Measurements from ENCODE around the gene WAPL. TPM values are rescaled to one million over a fixed set of nuclear protein-coding genes. Genes with fewer than 3 reads are reported as not detected.
A peak's percentile ranks its signal among the peaks of the same experiment; 100 is the strongest.
"Not testable (repeated sequence)": the region's sequence is repeated elsewhere in the genome, so short reads cannot be mapped to it uniquely, and the experiment has no call there.

Gene WAPL, protein sequence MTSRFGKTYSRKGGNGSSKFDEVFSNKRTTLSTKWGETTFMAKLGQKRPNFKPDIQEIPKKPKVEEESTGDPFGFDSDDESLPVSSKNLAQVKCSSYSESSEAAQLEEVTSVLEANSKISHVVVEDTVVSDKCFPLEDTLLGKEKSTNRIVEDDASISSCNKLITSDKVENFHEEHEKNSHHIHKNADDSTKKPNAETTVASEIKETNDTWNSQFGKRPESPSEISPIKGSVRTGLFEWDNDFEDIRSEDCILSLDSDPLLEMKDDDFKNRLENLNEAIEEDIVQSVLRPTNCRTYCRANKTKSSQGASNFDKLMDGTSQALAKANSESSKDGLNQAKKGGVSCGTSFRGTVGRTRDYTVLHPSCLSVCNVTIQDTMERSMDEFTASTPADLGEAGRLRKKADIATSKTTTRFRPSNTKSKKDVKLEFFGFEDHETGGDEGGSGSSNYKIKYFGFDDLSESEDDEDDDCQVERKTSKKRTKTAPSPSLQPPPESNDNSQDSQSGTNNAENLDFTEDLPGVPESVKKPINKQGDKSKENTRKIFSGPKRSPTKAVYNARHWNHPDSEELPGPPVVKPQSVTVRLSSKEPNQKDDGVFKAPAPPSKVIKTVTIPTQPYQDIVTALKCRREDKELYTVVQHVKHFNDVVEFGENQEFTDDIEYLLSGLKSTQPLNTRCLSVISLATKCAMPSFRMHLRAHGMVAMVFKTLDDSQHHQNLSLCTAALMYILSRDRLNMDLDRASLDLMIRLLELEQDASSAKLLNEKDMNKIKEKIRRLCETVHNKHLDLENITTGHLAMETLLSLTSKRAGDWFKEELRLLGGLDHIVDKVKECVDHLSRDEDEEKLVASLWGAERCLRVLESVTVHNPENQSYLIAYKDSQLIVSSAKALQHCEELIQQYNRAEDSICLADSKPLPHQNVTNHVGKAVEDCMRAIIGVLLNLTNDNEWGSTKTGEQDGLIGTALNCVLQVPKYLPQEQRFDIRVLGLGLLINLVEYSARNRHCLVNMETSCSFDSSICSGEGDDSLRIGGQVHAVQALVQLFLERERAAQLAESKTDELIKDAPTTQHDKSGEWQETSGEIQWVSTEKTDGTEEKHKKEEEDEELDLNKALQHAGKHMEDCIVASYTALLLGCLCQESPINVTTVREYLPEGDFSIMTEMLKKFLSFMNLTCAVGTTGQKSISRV (N-terminal part only)
- total RNA-seq = 34.8 and 39.0 TPM in 2 replicates

DNA sequence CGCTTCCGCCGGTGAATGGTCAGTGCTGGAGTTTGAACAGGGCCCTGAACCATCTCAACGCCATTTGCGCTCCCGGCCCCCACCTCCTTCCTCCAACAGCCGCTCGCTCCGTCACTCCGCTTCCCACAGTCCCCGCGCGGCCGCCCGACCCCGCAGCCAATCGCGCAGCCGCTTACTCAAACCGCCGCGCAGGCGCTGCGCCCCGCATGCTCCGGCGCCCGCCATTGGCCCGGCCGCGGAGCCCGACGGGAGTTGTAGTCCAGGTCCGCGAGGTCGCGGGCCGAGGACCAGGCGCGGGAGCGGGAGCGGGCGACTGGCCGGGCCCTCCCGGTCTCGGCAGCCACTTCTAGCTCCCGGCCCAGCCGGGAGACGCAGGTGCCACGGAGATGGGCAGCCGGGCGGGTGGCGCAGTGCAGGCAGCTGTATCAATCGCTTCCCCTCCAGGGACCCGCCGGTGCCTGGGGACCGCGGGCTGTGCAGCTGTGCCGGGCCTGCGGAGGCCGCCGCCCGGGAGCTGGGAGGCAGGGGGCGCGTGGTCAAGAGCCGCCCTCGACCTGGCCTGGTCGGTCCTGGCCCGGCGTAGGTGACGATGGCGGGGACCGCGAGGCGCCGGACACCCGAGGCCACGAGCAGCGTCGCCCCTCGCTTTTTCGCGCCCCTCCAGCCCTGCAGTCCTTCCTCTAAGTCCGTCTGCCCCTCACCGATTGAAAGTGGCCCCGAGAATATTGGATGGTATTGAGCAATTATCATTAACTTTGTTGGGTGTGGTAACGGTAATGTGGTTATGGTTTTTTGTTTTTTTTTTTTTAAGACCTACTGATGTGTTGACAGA, at the start of gene WAPL:
Gene WAPL, minus strand, starts transcription at position 115 of the 832 bp plus-strand sequence. CDS start 3,723 bp downstream, outside the sequence.
- peak; percentile 82 to 97 for DNase-seq (ENCODE audit: low read depth in 2 of 2)

DNA sequence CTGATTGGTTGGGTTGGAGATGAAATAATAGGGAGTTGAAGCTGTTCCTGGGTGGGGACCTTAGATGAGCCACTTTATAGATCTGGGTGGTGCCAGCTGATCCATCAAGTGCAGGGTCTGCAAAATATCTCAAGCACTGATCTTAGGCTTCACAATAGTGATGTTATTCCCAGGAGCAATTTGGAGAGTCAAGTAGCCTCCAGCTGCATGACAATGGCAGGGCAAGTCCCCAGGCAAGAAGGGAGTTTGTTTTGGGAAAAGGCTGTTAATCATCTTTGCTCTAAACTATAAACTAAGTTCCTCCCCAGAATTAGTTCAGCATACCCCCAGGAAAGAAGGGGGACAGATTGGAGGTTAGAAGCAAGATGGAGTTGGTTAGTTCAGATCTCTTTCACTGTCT, 47.7 kb upstream of the WAPL start:
- DNase-seq (ENCODE audit: low read depth in 2 of 2) = no peak

DNA sequence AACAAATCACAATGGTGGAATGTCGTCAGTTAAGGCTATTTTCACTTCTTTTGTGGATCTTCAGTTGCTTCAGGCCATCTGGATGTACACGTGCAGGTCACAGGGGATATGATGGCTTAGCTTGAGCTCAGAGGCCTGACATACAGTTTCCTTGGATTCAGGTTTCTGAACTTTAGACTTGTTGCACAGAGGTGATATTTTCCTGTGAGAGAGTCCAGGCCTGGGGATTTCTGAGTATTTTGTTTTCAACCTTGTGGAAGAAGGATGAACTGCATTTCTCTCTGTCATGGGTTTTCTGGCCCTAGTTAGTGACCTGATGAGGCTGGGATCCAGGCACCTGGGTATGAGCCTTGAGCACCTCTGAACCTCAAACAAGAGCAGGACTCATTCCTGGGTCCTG, 44.9 kb upstream of the WAPL start:
- not testable (repeated sequence) for DNase-seq (ENCODE audit: low read depth in 2 of 2)

DNA sequence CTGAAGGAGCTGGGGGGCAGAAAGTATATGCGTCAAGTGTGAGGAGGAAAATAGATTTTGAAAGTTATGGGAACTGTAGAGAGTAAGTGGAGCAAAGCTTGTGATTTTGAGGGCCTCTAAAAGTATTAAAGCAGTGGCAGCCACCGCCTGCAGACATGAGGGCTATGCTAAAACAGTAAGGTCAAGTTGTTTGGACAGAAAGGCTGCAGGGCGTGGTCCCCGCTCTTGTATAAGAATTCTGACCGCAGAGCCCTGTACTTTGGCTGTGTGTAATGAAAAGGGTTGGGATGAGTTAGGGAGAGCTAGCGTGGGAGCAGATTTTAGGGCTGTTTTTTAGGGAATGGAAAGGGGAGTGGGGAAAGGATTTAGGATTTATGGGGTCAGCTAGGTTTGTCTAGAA, 41.7 kb upstream of the WAPL start:
- not testable (repeated sequence) for DNase-seq (ENCODE audit: low read depth in 2 of 2)

DNA sequence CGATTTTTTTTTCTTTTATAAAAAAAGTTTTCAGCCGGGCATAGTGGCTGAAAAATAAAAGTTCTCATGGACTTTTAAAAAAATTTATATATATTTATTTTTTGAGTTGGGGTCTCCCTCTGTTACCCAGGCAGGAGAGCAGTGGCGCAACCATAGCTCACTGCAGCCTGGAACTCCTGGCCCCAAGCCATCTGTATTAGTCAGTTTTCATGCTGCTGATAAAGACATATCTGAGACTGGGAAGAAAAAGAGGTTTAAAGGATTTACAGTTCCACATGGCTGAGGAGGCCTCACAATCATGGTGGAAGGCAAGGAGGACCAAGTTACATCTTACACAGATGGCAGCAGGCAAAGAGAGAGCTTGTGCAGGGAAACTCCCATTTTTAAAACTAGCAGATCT, 37.1 kb upstream of the WAPL start:
- not testable (repeated sequence) for DNase-seq (ENCODE audit: low read depth in 2 of 2)

DNA sequence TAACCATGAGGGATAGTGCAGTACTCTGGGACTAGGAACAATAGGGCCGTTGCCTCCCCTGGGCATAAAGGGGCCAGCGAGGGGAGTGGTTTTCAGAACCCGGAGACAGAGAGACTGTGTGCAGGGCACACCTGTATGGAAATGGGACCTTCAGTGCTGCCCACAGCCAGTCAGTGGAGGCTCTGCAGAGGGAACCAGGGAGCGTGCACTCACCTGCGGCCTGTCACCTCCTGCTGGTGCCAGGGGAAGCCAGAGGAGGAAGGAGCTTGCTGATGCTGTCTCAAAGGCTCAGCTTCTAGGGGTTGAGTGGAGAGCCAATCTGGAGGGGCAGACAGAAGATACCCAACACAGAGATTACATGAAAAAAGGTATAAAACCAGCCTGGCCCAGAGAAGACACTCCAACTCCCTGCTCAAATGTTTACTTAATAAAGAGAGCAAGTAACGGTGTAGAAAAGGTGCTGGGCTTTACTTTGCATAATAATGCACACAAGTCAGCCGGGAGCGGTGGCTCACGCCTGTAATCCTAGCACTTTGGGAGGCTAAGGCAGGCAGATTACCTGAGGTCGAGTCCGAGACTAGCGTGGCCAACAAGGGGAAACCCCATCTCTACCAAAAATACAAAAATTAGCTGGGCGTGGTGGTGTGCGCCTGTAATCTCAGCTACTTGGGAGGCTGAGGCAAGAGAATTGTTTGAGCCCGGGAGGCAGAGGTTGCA, 35.5 kb upstream of the WAPL start:
- no peak for DNase-seq (ENCODE audit: low read depth in 2 of 2)

DNA sequence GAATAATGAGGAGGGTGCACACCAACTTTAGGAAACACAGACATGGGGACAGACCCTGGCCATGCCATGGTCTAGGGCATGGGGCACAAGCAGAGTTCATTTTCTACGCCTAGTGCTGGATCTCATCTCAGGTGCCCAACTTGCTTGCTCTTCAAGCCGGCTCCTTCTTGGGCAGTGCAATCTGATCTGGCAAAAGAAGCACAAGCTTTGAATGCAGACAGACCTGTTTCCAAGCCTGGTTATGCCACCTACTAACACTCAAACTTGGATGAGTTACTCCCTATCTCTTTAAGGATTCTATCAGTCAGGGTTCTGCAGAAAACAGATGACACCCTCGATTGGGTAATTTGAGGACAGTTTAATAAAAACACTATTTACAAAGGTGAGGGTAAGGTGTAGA, 34.9 kb upstream of the WAPL start:
- no peak for DNase-seq (ENCODE audit: low read depth in 2 of 2)

DNA sequence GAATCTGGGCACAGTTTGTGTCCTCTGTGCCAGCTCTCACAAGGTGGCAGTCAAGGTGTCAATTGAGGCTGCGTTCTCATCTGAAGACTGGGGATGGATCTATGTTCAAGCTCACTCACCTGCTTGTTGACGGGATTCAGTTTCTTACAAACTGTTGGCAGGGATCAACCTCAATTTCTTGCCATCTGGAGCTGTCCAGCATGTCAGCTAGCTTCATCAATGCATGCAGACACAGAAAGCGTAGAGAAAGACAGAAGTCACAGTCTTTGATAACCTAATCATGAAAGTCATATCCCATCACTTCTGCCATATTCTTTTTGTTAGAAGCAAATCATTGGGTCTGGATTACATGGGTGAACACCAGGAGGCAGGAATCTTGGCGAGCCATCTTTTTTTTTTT, 32.0 kb upstream of the WAPL start:
- no peak for DNase-seq (ENCODE audit: low read depth in 2 of 2)

DNA sequence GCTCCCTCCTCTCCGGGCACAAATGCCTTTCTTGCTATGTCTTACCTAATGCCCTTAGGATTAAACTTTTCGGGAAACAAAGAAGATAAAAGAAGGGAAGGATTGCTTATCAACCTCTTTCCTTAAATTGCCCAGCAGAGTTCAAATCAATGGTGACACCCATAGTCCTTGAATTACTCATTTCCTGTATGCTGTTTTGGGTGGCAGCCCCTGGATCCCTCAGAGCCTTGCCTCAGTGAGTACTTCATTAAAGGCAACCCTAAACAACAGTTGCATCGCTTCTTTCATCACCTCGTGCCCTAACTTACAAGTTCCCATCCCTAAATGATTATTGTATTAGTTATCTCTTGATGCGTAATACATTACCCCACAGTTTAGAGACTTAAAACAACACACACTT, 31.6 kb upstream of the WAPL start:
- no peak for DNase-seq (ENCODE audit: low read depth in 2 of 2)

DNA sequence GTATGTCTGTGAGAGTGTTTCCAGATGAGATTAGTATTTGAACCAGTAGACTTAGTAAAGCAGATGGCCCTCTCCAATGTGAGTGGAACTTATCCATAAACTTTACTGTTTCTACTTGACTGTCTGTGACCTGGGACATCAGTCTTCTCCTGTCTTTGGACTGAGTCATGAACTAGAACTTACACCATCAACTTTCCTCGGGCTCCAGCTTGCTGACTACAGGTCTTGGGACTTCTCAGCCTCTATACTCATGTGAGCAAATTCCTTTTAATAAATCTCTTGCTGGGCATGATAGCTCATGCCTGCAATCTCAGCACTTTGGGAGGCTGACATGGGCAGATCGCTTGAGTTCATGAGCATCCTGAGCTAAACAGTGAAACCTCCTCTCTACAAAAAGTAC, 25.7 kb upstream of the WAPL start:
- no peak for DNase-seq (ENCODE audit: low read depth in 2 of 2)

DNA sequence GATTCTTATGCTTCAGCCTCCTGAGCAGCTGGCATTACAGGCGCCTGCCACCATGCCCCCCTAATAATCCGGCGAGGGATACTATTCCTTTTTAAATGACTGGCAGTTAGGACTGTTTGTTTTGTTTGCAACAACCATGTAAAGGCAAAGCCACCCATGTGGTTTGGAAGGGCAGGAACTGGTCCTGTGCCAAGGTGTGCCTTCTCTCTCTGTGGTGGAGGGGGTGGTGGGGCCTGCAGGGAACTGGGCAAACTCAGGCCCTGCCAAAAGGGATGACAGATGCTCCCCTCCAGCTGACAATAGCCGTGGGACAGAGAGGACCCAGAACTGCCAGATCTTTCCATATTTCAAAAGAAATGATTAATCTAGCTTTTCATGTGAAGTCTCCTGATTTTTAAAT, 23.5 kb upstream of the WAPL start:
- no peak for DNase-seq (ENCODE audit: low read depth in 2 of 2)

DNA sequence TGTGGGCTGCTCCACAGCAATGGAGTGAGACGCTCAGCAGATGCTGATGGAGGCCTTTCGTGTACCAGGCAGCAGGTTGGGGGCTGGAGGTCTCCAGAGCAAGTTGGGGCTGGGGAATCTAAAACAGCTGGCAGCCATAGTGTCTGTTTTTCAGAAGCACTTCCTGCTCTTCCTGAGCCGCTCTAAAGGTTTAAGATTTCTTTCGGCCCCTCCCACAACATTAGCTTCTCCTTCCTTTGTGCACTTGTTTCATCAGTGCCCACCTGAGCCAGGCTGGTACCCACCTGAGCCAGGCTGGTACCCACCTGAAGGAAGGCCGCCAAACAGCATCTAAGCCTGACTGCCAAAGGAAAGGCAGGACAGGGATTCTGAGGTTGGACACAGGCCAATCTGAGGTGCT, 18.4 kb upstream of the WAPL start:
- no peak for DNase-seq (ENCODE audit: low read depth in 2 of 2)

DNA sequence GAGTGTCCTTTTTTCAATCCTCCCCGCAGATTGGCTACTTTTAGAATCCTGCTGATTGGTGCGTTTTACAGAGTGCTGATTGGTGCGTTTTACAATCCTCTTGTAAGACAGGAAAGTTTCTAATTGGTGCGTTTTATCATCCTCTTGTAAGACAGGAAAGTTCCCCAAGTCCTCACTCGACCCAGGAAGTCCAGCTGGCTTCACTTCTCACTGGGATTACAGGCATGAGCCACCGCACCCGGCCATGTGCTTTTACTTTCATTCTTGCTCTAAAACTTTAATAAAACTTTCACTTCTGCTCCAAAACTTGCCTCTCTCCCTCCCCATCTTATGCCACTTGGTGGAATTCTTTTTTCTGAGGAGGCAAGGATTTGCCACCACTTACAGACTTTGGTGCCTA, 17.0 kb upstream of the WAPL start:
- no peak for DNase-seq (ENCODE audit: low read depth in 2 of 2)

DNA sequence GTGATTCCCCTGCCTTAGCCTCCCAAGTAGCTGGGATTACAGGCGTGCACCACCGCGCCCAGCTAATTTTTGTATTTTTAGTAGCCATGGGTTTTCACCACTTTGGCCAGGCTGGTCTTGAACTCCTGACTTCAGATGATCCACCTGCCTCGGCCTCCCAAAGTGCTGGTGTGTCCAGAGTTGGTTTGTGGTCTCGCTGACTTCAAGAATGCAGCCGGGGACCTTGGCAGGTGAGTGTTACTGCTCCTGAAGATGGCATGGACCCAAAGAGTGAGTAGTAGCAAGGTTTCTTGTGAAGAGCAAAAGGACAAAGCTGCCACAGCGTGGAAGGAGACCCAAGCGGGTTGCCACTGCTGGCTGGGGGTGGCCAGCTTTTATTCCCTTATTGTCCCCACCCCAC, 16.4 kb upstream of the WAPL start:
- DNase-seq (ENCODE audit: low read depth in 2 of 2) = not testable (repeated sequence)

DNA sequence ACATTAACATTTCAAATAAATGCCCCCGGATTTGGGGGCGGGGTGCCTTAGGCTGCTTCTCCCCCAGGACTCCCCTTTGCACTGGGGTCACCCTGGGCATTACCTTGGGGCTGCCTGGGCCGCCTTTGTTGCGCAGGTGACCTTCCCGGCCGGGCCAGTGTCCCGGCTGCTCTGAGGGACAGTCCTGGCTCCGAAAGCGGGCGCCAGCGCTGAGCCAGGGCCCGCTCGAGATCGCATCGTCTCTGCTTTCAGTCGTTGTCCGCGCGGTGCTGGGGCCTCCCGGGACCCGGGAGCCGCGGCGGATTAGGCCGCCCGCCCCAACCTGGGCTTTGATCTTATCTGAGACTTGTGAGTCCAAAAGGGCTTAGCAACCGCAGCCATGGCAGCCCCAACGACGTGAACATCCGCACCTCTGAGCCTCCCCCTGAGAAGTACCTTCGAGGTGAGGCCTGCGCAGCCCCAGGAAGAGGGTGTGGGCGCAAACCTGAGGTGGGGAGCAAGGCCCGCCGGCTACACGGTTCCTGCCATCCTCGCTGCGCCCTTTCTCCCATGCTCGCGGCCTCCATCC, 14.8 kb upstream of the WAPL start:
- DNase-seq (ENCODE audit: low read depth in 2 of 2) = no peak

DNA sequence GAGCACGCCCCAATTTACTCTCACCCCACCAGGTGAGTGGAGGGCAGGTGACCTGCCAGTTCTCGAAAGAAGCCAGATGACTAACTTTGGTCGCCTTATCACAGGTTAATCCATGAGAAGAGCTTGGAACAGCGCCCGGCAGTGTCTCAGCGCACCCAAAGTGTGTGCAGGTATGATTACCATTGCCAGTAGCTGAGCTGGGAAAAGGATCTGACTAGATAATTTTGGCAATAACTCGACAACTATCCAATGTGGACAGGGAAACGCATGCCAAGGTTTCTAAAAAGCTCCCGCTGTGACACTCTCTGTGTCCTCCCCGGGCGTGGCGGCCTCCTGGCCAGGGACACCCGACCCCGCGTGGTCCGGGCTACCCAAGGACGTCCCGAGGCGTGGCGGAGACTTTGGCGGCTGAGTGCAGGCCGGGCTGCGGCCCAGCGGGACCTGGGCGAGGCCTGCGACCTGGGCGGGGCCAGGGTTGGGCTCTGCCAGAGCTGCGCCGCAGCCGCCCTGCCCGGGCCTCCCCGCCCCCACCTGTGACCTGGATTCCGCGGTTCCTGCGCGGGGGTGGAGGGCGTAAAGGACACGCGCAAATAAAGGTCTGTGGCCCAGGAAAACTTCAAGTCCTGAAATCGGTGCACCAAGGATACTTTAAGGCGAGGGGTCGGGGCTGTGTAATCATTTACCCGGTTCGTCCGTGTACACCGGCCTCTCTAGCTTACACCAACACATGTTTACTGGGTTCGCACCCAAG, 13.7 kb upstream of the WAPL start:
- DNase-seq (ENCODE audit: low read depth in 2 of 2) = peak in 1 of 2 donors; percentile 31

DNA sequence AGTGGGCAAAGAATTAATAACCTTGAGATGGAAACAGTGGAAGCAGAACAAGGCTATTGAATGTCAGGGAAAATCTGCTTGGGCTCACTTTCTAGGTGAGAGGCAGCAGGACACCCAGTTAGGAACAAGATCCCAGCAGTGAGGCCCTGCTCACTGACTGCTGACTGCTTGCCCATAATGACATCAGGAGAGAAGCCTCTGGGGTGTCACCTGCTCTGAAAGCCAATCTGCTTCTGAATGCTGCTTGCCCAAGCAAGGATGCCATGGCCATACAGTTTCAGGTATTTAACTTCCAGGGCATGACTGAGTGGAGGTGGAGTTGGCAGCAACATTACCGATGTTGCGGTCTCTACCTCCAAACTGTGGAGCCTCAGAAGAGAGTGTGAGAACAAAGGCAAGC, 11.7 kb upstream of the WAPL start:
- DNase-seq (ENCODE audit: low read depth in 2 of 2) = no peak

DNA sequence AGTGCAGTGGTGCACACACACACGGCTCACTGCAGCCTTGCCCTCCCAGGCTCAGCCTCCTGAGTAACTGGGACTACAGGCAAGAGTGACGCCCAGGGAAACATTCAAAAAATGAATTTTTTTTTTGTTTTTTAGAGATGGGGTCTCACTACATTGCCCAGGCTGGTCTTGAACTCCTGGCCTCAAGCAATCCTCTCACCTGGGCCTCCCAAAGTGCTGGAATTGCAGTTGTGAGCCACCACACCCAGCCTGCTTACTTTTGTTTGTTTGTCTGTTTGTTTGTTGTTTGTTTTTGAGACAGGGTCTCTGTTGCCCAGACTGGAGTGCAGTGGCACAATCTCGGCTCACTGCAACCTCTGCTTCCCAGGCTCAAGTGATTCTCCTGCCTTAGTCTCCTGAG, 7.1 kb upstream of the WAPL start:
- not testable (repeated sequence) for DNase-seq (ENCODE audit: low read depth in 2 of 2)

DNA sequence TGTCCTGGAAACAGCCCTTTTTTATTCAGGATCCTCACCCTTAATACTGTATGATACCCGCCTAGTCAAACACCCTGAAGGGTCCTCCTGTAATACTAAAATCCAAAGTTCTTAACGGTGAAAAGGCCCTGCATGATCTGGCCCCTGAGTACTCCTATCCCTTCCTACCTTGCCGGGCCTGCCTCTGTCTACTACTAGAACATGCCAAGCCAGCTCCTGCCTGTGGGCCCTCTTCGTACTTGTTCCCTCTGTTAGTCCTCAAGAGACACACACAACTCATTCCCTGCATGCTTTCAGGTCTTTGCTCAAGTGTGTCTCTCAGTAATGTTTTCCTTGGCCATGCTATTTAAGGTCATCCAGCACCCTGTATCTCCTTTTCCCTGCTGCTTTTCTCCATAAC, 5.0 kb upstream of the WAPL start:
- no peak for DNase-seq (ENCODE audit: low read depth in 2 of 2)
